Heart right ventricle (tissue), 16 donors: ENCODE data around the gene UBE3B. TPM values are rescaled to one million over a fixed set of nuclear protein-coding genes. Genes with fewer than 3 reads are reported as not detected.

Experiments
- ATAC-seq, 8 donors: fragments of 200-7000 bp; cut with Tn5 transposase; one replicate each; pipeline ENCODE4 v1.9.1; 2020; ENCODE audit warnings: mild to moderate bottlenecking in 8 of 8, moderate library complexity in 8 of 8, moderate number of reproducible peaks in 1 of 8
- DNase-seq, 2 donors: peaks; one replicate each; pipeline ENCODE4 v3.0.0-alpha.2; 2020
- H3K27ac ChIP-seq, 10 donors: fragments of 200-600 bp; sonication (generic) in 2 of 10; one replicate each; pipeline versions ENCODE4 v1.5.0 to v1.8.0; 2020 to 2022; ENCODE audit warnings: mild to moderate bottlenecking in 3 of 10
- H3K27me3 ChIP-seq, 7 donors: fragments of 200-600 bp; one replicate each; pipeline ENCODE4 v1.8.0; 2021 to 2022; ENCODE audit warnings: mild to moderate bottlenecking in 2 of 7
- H3K36me3 ChIP-seq, 9 donors: fragments of 200-600 bp; sonication (generic) in 1 of 9; one replicate each; pipeline versions ENCODE4 v1.5.0 to v1.8.0; 2020 to 2022; ENCODE audit warnings: mild to moderate bottlenecking in 2 of 9
- H3K4me1 ChIP-seq, 9 donors: fragments of 200-600 bp; sonication (generic) in 1 of 9; one replicate each; pipeline versions ENCODE4 v1.5.0 to v1.8.0; 2020 to 2022; ENCODE audit warnings: mild to moderate bottlenecking in 4 of 9
- H3K4me3 ChIP-seq, 10 donors: fragments of 200-600 bp; sonication (generic) in 2 of 10; one replicate each; pipeline versions ENCODE4 v1.5.0 to v1.8.0; 2020 to 2022; ENCODE audit warnings: mild to moderate bottlenecking in 7 of 10, moderate library complexity in 2 of 10
- H3K9me3 ChIP-seq, 11 donors: fragments of 200-600 bp in 10 of 11; sonication (generic) in 2 of 11; one replicate each; pipeline versions ENCODE4 v1.5.0 to v1.8.0; 2013 to 2022; ENCODE audit warnings: mild to moderate bottlenecking in 2 of 11, control low read depth in 1 of 11, moderate library complexity in 1 of 11
- CTCF ChIP-seq, 9 donors: fragments of 200-600 bp; sonication (generic) in 2 of 9; IDR thresholded peaks; one replicate each; pipeline versions ENCODE4 v1.5.0 to v1.8.0; 2021 to 2022; ENCODE audit warnings: antibody characterized with exemption in 9 of 9, mild to moderate bottlenecking in 5 of 9, moderate library complexity in 1 of 9
- WGBS, 2 donors: extraction: QIAGEN DNeasy Blood & Tissue Kit; methylation state at CpG; one replicate each; pipeline ENCODE4 v1.1.7; 2013; ENCODE audit warnings: inconsistent platforms in 1 of 2; 5-methylcytosine and 5-hydroxymethylcytosine counted together
- intact Hi-C, 10 donors: fragments of 100-400 bp; cut with DNase I; formaldehyde crosslinking; loops; one replicate each; pipeline versions ENCODE4 v1.11.1 to v1.14.2; 2022
- polyA plus RNA-seq, 2 donors: library from polyadenylated mRNA; stranded (reverse); fragments of 200-250 nt; gene quantifications; one replicate each; pipeline ENCODE4 v1.2.3, GENCODE V29; 2013
- total RNA-seq, 10 donors: library from RNA; stranded (reverse); fragmentation: NEBNext Ultra II Directional in 3 of 10; extraction: Animal tissue kit (Norgen Biotek cat#: 25700) in 3 of 10; gene quantifications; one replicate each; pipeline versions ENCODE4 v1.2.1 to v1.2.4, GENCODE V29; 2021 to 2023
- donor health status: Arrhythmogenic right ventricular cardiomyopathy.
- donor health status: ischemic (EF 13 %, LVEDD 7.1; RV severe dilation, severe dysfunction).
- donor health status: healthy with polysubstance abuse.
- donor health status: DM: no; HTN: yes; CAD: no.
- donor health status: DM: no; HTN: no; CAD: no.
- donor health status: ischemic (EF 25% LVEDD 6.9; RV normal size, moderate dysfunction).
- donor health status: ischemic (EF 25% LVEDD 5.7; RV mildly dilated, moderate dysfunction).
- donor health status: healthy.
- donor health status: DM: yes; HTN: yes; CAD: no.
- donor health status: Ischemic cardiomyopathy.
- donor health status: ischemic (EF 35%, LVEDD 5.7; RV mildly dilated, moderate dysfunction).
- donor health status: nonischemic (EF 11% LVEDD 7.7; RV severe dilation, severe dysfunction).
- donor health status: DM: yes; HTN: yes; CAD: no.
- donor health status: PGD.
- donor health status: ischemic (EF 29% LVEDD 5.4; RV normal size, mild dysfunction).
- donor health status: nonischemic (EF 23%, LVEDD 6.1; RV moderate dilation, normal function).

The UBE3B gene
- total and polyA plus RNA-seq, 12 donors: 13.7 to 58.8 (median 55.5) TPM

- Histone ChIP-seq H3K4me3 (no peak overlapping the region), H3K27ac (no peak overlapping the region), H3K36me3 (peaks cover 0 to 100% (median 65%) of the 10 kb centered on the region in 9 donors), H3K27me3 (no peaks in the 10 kb centered on the region), H3K4me1 (no peaks in the 10 kb centered on the region), H3K9me3 (no peaks in the 10 kb centered on the region)
- no peak for ATAC-seq
- no peak for DNase-seq
- intact Hi-C loops: no loop called here
- TF ChIP-seq CTCF (IDR thresholded peaks at IDR 0.05): no peak
Measured at GRCh38 chr12:109495012-109495411, 17.6 kb downstream of the UBE3B start.

GRCh38 chr12:109496306-109496705 lies 18.9 kb downstream of the UBE3B start:
- no peak for ATAC-seq
- TF ChIP-seq CTCF (IDR thresholded peaks at IDR 0.05): no peak
- Histone ChIP-seq H3K9me3 (no peaks in the 10 kb centered on the region), H3K27me3 (no peaks in the 10 kb centered on the region), H3K4me1 (no peaks in the 10 kb centered on the region), H3K27ac (no peak overlapping the region), H3K36me3 (peaks cover 0 to 100% (median 62%) of the 10 kb centered on the region in 9 donors), H3K4me3 (no peak overlapping the region)
- intact Hi-C loops: no loop called here
- DNase-seq: no peak

- TF ChIP-seq CTCF (IDR thresholded peaks at IDR 0.05): no peak
- Histone ChIP-seq H3K27me3 (no peaks in the 10 kb centered on the region), H3K9me3 (no peaks in the 10 kb centered on the region), H3K36me3 (peaks cover 0 to 100% (median 65%) of the 10 kb centered on the region in 9 donors), H3K4me1 (no peaks in the 10 kb centered on the region), H3K27ac (no peak overlapping the region), H3K4me3 (no peak overlapping the region)
- no peak for ATAC-seq
- DNase-seq: no peak
- 91% methylated on average over 7 of the region's 7 CpGs for WGBS, 2 donors
- intact Hi-C loops: no loop called here
Measured at GRCh38 chr12:109497675-109498074, 20.2 kb downstream of the UBE3B start.

- DNase-seq (no peak), ATAC-seq (no peak)
- WGBS, 2 donors: 89% methylated on average over 9 of the region's 9 CpGs
- H3K9me3 ChIP-seq: no peaks in the 10 kb centered on the region
- intact Hi-C loops: no loop called here
- no peak overlapping the region for H3K4me3 ChIP-seq
- H3K4me1 ChIP-seq: no peaks in the 10 kb centered on the region
- no peak overlapping the region for H3K27ac ChIP-seq
- no peaks in the 10 kb centered on the region for H3K27me3 ChIP-seq
- H3K36me3 ChIP-seq: peaks cover 0 to 100% (median 82%) of the 10 kb centered on the region in 9 donors
- no peak for TF ChIP-seq CTCF (IDR thresholded peaks at IDR 0.05)
Measured at GRCh38 chr12:109500406-109501185, 23.2 kb downstream of the UBE3B start.
